Rectal smooth muscle tissue (tissue), 1 donor: ENCODE results near the gene MSTO1.
"Not testable (repeated sequence)": the region's sequence is repeated elsewhere in the genome, so short reads cannot be mapped to it uniquely, and the experiment has no call there.

Experiments
- H3K27ac ChIP-seq: one replicate; pipeline ENCODE4 v1.7.0; 2013; ENCODE audit warnings: low read depth, low read length, inconsistent platforms
- H3K27me3 ChIP-seq: one replicate; pipeline ENCODE4 v1.7.0; 2013; ENCODE audit warnings: low read length; ENCODE audit not compliant: control insufficient read depth, insufficient read depth
- H3K36me3 ChIP-seq: one replicate; pipeline ENCODE4 v1.7.0; 2013; ENCODE audit warnings: low read length; ENCODE audit not compliant: control insufficient read depth, insufficient read depth
- H3K4me1 ChIP-seq: one replicate; pipeline ENCODE4 v1.7.0; 2013; ENCODE audit warnings: low read length; ENCODE audit not compliant: control insufficient read depth, insufficient read depth
- H3K4me3 ChIP-seq: one replicate; pipeline ENCODE4 v1.7.0; 2013; ENCODE audit warnings: low read length
- H3K9ac ChIP-seq: one replicate; pipeline ENCODE4 v1.7.0; 2013; ENCODE audit warnings: low read length

The MSTO1 gene

DNA sequence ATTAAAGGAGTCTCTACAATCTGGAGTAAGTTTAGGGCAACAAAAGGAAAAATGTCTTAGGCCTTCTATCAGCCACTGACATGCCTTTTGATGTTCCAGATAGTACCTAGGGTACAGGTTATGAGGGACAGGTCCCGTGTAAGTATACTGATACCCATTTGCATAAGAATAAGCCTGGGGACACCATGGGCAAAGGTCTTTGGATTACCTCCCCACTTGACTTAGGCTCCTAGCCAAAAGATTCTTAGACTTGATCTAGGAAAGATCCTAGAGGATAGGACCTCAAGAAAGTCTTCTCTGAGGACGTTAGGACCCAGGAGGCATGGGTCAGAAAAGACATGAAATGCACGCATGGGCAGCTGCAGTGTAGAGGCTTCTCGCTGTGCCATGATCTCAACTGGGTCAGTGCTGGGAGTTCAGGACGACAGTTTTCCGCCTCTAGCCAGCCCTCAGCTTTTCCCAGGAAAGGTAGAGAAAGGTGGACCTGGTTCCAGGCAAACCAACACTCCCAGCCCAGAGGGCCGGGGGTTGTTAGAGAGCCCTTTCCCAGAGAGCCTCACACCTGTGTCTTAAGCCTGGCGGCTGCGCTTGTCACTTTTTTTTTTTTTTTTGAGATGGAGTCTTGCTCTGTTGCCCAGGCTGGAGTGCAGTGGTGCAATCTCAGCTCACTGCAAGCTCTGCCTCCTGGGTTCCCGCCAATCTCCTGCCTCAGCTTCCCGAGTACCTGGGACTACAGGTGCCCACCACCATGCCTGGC lies 26.6 kb downstream of the MSTO1 start:
- H3K36me3 ChIP-seq: no peaks in the 10 kb centered on the region
- no peak overlapping the region for H3K27ac ChIP-seq
- no peaks in the 10 kb centered on the region for H3K4me1 ChIP-seq
- no peaks in the 10 kb centered on the region for H3K27me3 ChIP-seq
- H3K9ac ChIP-seq: no peak overlapping the region
- H3K4me3 ChIP-seq: no peak overlapping the region

DNA sequence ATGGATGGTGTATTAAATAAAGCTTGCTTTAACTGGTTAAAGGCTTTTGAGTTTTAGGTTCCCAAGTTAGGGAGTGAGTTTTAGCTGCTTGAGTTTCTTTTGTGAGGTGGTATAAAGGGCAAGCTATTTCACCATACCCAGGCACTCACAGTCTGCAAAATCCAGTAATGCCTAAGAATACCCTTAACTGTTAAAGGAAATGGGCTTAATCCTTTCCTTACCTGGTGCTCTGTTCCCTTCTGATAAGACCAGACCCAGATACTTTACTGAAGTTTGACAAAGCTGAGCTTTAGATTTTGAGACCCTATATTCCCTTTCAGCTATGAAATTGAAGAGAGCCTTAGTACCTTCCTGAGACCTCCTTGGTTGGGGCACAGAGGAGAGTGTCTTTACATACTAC lies 30.3 kb downstream of the MSTO1 start:
- Histone ChIP-seq H3K9ac (no peak overlapping the region), H3K27me3 (no peaks in the 10 kb centered on the region)

DNA sequence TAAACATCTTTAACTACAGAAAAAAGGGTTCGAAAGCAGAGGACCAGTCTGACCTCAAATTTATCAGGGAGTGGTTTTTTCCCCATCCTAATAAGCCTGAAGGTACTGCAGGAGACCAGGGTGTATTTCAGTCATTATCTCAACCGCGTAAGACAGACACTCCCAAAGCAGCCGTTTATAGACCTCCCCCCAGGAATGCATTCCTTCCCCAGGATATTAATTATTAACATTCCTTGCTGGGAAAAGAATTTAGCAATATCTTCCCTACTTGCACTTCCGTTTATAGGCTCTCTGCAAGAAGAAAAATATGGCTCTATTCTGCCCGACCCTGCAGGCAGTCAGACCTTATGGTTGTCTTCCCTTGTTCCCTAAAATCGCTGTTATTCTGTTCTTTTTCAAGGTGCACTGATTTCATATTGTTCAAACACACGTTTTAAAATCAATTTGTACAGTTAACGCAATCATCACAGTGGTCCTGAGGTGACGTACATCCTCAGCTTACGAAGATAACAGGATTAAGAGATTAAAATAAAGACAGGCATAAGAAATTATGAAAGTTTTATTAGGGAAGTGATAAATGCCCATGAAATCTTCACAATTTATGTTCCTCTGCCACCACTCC lies 32.7 kb downstream of the MSTO1 start:
- H3K9ac ChIP-seq, H3K36me3 ChIP-seq, H3K27me3 ChIP-seq, H3K4me1 ChIP-seq, H3K27ac ChIP-seq, H3K4me3 ChIP-seq: not testable (repeated sequence)

More for the DNA sequence above, 30.3 kb downstream of the MSTO1 start:
- Histone ChIP-seq H3K4me1 (peaks cover 8% of the 10 kb centered on the region), H3K4me3 (no peak overlapping the region), H3K36me3 (no peaks in the 10 kb centered on the region), H3K27ac (no peak overlapping the region)

DNA sequence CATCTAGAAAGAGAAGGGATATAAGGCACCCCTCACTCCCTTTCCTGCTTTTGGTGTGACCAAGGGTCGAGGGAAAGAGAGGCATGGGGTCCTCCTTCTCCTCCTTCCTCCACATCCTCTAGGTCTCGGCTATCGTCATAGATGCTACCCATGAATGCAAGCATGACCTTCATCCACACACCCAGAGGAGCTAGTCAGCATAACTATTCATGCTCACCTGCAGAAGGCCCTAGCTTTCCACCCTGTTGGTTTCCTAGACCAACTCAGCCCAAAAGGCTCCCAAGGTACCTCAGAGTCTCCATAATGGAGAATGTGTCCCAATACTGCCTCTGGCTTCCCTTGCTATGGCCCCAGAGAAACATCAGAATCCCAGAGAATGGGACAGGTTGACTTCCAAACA lies 33.2 kb downstream of the MSTO1 start:
- Histone ChIP-seq H3K27ac (no peak overlapping the region), H3K27me3 (no peaks in the 10 kb centered on the region), H3K36me3 (no peaks in the 10 kb centered on the region), H3K4me1 (peaks cover 9% of the 10 kb centered on the region), H3K4me3 (no peak overlapping the region), H3K9ac (no peak overlapping the region)

DNA sequence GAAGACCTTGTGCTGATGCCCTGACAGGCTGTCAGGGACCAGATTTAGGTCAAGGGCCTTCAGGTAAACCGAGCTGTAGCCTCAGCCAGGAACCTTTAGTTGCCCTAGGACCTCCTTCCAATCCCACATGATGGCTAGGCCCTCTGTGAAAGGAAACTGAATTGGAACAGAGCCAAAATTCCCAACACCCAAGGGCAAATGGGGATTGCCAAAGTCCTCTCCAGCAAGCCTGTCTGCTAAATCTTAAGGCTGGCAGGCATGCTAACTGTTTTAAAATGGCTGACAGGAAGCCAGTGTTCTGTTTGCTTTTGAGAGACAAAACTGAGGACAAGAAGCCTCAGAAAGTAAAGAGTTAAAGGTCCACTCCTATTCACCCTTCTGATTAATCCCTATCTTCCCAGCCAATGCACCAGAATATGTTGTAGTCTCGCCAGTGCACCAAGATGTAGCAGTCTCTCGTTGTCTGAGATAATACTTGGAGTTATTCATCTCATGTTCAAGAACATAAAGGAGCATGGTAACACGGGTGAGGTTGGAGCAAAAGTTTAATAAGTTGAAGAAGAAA lies 35.1 kb downstream of the MSTO1 start:
- no peak overlapping the region for H3K27ac ChIP-seq
- H3K9ac ChIP-seq: no peak overlapping the region
- H3K4me3 ChIP-seq: no peak overlapping the region

DNA sequence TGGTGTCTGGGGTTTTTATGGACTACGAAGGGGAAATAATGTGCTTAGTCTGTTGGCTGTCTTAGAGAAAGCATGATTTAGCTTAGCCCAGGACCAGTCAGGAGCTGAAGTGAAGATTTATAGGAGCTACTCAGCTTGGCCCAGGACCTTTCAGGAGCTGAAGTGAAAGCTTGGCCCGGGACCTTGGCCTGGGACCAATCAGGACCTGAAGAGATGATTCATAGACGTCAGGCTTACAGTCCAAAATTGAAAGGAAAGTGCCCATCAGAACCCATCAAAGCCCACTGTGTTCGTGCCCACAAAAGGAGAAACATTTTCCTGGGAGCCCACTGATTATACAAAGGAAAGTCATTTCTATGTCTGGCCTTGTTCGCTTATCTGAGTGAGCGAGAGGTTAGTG lies 35.6 kb downstream of the MSTO1 start:
- H3K4me1 ChIP-seq: peaks cover 9% of the 10 kb centered on the region
- no peak overlapping the region for H3K4me3 ChIP-seq
- no peaks in the 10 kb centered on the region for H3K27me3 ChIP-seq
- H3K9ac ChIP-seq: no peak overlapping the region
- H3K27ac ChIP-seq: no peak overlapping the region
- no peaks in the 10 kb centered on the region for H3K36me3 ChIP-seq

More for the DNA sequence above, 35.1 kb downstream of the MSTO1 start:
- Histone ChIP-seq H3K36me3 (no peaks in the 10 kb centered on the region), H3K4me1 (peaks cover 9% of the 10 kb centered on the region), H3K27me3 (no peaks in the 10 kb centered on the region)

DNA sequence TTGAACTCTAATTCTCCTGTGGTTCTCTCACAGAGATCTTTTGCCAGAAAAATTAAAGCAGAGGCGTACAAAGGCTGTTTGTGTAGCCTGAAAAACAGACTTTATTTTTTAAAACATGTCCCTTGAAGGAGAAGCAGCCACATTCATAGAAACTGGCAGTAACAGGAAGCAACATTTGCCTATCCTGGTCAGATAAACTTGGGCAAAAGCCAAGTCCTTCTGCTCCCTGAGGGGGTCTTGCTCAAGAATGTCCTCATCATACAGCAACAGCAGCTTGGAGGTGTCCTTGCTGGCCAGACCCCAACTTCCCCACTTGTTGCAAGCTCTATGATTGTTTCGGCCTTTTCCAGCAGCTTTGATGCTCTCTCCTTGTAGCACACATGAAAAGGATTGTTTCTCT lies 36.3 kb downstream of the MSTO1 start:
- Histone ChIP-seq H3K27ac (no peak overlapping the region), H3K4me3 (no peak overlapping the region), H3K4me1 (peaks cover 11% of the 10 kb centered on the region), H3K36me3 (no peaks in the 10 kb centered on the region), H3K9ac (no peak overlapping the region), H3K27me3 (no peaks in the 10 kb centered on the region)

DNA sequence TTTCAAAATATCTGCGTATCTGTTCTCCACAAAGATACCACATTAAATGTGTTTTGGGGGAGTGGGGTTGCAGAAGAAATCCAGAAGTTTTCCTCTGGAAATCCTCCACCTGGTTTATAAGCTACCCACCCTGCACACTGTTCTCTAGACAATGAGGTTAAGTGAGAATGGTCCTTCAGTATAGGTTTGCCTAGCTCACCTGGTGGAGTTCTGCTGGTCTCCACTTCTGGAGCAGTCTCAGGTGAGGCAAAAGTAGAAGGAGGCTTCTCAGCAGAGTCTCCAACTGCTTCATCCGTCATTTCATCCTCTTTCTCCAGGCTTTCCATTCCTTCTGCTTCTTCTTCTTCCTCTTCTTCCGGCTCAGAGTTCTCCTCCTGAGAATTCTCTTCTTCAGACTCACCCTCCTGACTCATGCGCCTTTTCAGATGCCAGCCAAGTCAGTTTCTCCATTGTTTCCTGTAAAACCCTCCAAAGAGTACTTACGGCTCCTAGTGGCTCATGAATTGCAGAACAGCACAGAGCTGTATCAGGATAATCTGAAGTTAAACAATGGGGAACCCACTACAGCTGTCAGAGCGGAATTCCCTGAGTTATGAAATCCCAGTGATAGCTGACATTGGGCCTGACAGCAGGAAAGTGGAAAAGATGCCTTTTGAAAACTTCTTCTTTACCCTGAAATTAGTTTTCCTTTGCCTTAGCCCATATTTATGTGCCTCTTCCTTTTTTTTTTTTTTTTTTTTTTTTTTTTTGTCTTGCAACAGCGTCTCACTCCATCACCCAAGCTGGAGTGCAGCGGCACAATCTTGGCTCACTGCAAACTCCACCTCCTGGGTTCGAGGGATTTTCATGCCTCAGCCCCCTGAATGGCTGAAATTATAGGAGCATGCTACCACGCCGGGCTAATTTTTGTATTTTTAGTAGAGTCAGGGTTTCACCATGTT lies 38.5 kb downstream of the MSTO1 start:
- no peaks in the 10 kb centered on the region for H3K36me3 ChIP-seq
- peaks cover 13% of the 10 kb centered on the region for H3K4me1 ChIP-seq
- H3K27me3 ChIP-seq: no peaks in the 10 kb centered on the region
- no peak overlapping the region for H3K4me3 ChIP-seq
- peak overlapping the region; percentile 8 for H3K27ac ChIP-seq
- H3K9ac ChIP-seq: no peak overlapping the region

DNA sequence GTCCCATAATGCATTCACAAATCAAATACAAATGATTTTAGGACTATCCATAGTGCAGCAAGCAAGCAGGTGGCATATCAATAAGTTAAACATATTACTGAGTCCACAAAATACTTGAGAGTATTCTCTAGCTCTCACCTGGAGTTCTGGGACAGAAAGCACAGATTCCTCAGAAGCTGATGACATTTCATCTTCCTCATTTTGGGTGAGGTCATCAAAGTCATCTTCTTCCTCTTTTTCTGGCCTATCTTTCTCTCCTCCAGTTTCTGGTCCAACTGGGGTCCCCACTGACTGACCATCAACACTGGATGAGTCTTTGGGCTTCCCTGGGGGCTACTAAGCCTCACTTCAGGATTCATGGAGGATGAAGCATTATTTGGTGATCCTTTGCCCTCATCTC lies 39.7 kb downstream of the MSTO1 start:
- Histone ChIP-seq H3K4me3 (no peak overlapping the region), H3K4me1 (peaks cover 12% of the 10 kb centered on the region), H3K36me3 (no peaks in the 10 kb centered on the region), H3K27me3 (no peaks in the 10 kb centered on the region), H3K27ac (no peak overlapping the region), H3K9ac (no peak overlapping the region)

DNA sequence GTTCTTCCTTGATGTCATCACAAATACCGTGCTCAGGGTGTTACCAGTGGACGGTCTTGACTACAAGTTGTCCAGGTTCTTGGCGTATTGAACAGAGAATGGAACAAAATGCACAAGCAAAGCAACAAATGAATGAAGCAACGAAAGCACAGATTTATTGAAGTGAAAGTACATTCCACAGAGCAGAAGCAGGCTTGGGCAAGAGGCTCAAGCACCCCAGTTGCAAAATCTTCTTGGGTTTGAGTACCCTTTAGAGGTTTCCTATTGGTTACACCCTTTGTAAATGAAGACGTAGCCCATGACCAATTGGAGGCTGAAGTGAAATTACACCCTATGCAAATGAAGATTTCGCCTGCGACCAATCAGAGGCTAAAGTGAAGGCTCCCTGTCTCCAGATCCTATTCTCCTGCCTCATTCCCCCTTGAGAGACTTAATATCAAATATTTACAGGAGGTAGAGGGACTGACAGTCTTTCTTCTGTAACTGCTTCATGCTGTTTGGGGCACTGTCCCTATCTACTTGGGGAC lies 40.3 kb downstream of the MSTO1 start:
- Histone ChIP-seq H3K4me3 (no peak overlapping the region), H3K27me3 (no peaks in the 10 kb centered on the region), H3K4me1 (peaks cover 6% of the 10 kb centered on the region), H3K36me3 (no peaks in the 10 kb centered on the region), H3K9ac (no peak overlapping the region), H3K27ac (no peak overlapping the region)

DNA sequence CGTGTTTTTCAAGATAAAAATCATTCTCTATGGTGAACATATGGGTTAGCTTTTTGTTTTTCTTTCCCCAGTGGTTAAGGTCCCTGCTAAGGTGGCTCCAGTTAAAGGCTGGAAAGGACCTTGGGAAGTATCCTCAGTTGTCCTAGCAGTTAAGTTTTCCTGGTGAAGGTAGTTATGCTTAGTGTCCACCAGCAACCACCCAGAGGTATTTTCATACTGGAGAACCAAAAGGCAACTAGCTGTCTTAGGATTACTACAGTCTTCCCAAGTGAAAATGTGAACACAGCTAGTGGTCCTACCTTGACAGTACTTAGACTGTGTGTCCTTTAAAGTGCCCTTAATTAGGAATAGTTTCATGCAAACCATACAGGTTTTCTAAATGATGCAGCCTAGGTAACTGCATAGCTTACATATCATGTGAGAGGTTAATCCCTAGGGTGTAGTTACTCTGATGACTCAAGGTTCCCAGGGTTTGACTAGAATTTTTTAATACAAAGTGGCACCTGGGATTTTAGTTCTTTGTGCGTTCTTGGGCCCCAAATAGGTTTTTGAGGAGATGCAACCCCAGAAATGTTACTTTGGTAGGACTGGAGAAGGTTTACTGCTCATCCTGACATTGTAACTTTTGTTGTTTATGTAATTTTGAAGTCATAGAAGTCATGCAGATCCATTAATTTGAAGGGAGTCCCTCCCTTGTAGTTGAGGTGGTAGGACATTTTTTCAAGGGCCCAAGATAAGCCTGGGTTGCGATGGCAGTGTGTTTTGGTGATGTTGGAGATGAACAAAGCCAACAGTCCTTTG lies 42.0 kb downstream of the MSTO1 start:
- H3K27me3 ChIP-seq: no peaks in the 10 kb centered on the region
- no peak overlapping the region for H3K4me3 ChIP-seq
- no peaks in the 10 kb centered on the region for H3K36me3 ChIP-seq
- no peak overlapping the region for H3K9ac ChIP-seq
- peaks cover 4% of the 10 kb centered on the region for H3K4me1 ChIP-seq
- no peak overlapping the region for H3K27ac ChIP-seq
